ENCODE results near the gene BGLAP. TPM values are rescaled to one million over a fixed set of nuclear protein-coding genes. Genes with fewer than 3 reads are reported as not detected.

BGLAP gene
- total and polyA plus RNA-seq, 2 of the 13 experiments (the other 11 are each of a cell fraction or from before 2014, with no cell fraction given): 0.62 to 1.6 TPM

GRCh38 chr1:156214024-156214748, 27.8 kb upstream of the BGLAP start:
- DNase-seq (ENCODE audit: low spot score): peak; percentile 45
- peak; percentile 85 for TF ChIP-seq NFE2L2 (IDR thresholded peaks at IDR 0.05; ENCODE audit: low read length)
- peak; percentile 79 for TF ChIP-seq ZNF770 (CRISPR knock-in tag; IDR thresholded peaks at IDR 0.05)
- TF ChIP-seq ATF3 (CRISPR knock-in tag; IDR thresholded peaks at IDR 0.05): peak; percentile 24; the same call in 1 of the 2 replicates
- TF ChIP-seq FOSL2 (CRISPR knock-in tag; IDR thresholded peaks at IDR 0.05): peak; percentile 82
- peak; percentile 24; the same call in 1 of the 2 replicates for TF ChIP-seq SAP130 (CRISPR knock-in tag; IDR thresholded peaks at IDR 0.05; ENCODE audit: low read depth)
- TF ChIP-seq ZNF674 (CRISPR knock-in tag; IDR thresholded peaks at IDR 0.05; ENCODE audit: low read depth): no peak
- no peak for TF ChIP-seq HOXA7 (CRISPR knock-in tag; IDR thresholded peaks at IDR 0.05)
- TF ChIP-seq ZNF362 (CRISPR knock-in tag; IDR thresholded peaks at IDR 0.05; ENCODE audit: borderline replicate concordance): no peak
- peak; percentile 65 for TF ChIP-seq MAFF (IDR thresholded peaks at IDR 0.05; ENCODE audit: low read depth, low read length)
- TF ChIP-seq ZBTB33 (CRISPR knock-in tag; IDR thresholded peaks at IDR 0.05): peak; percentile 52; the same call in 1 of the 2 replicates
- TF ChIP-seq MAFK (conservative IDR thresholded peaks at IDR 0.05 in 1 of 2, IDR thresholded peaks at IDR 0.05 in 1 of 2; ENCODE audit: low read length in 2 of 2): peak; percentile 58 to 88
- TF ChIP-seq ZNF713 (CRISPR knock-in tag; IDR thresholded peaks at IDR 0.05): no peak
- no peak for TF ChIP-seq NPAS2 (CRISPR knock-in tag; IDR thresholded peaks at IDR 0.05; ENCODE audit: borderline replicate concordance)
- TF ChIP-seq ESRRA (CRISPR knock-in tag; IDR thresholded peaks at IDR 0.05; ENCODE audit: low read depth): no peak
- no peak for TF ChIP-seq KLF15 (CRISPR knock-in tag; IDR thresholded peaks at IDR 0.05; ENCODE audit: borderline replicate concordance)
- TF ChIP-seq ZNF354B (CRISPR knock-in tag; IDR thresholded peaks at IDR 0.05): no peak
- TF ChIP-seq ZNF180 (CRISPR knock-in tag; IDR thresholded peaks at IDR 0.05; ENCODE audit: borderline replicate concordance, low read depth): no peak
- no TSS peak for BruUV-seq (replicated peaks)
- CTCF ChIA-PET (ENCODE audit: low intra/inter-chr PET ratio, low total read pairs): no interaction called here
- 84% methylated on average over 16 of the region's 16 CpGs for WGBS (ENCODE audit: low lambda C conversion rate)
- in situ Hi-C loops (cut with HindIII; ENCODE audit: extremely low pct_ligation_motif_present, low pct_unique_long_range_greater_than_20kb): no loop called here
- Histone ChIP-seq H3K36me3 (replicated peaks in 1 of 2; ENCODE audit: control insufficient read depth in 1 of 2, insufficient read depth in 2 of 2, low read length in 2 of 2) (peaks cover 7 to 24% of the 10 kb centered on the region in 2 experiments), H3K9me3 (ENCODE audit: low read length) (no peaks in the 10 kb centered on the region), H3K4me3 (replicated peaks in 1 of 3; ENCODE audit: insufficient read depth in 1 of 3, low read depth in 2 of 3, low read length in 3 of 3) (peak overlapping the region; percentile 75 to 88 (median 82); a peak in 5 of 6 replicates), H3K27me3 (ENCODE audit: control insufficient read depth in 1 of 2, insufficient read depth in 2 of 2, low read length in 2 of 2) (no peaks in the 10 kb centered on the region; a peak in 1 of 5 replicates), H4K20me1 (ENCODE audit: insufficient read depth, low read length) (no peaks in the 10 kb centered on the region), H3K9ac (ENCODE audit: insufficient read depth, low read depth, low read length) (peak overlapping the region; percentile 97), H3K4me1 (ENCODE audit: insufficient read depth, low read length) (peaks cover 36% of the 10 kb centered on the region), H3K27ac (ENCODE audit: extremely low read length, insufficient read depth, low read length) (peak overlapping the region; percentile 99), H3K4me2 (ENCODE audit: low read depth, low read length) (peak overlapping the region; percentile 93), H3K79me2 (ENCODE audit: insufficient read depth, low read length) (peaks cover 28% of the 10 kb centered on the region), H2AFZ (ENCODE audit: low read length) (no peak overlapping the region)
- POLR2A ChIA-PET: interaction anchor here (1.3 to 3.0 kb wide), 8 partner anchors 9 to 85 kb away, joined by 7 to 61 read pairs (median 13); partner anchors contain the start of gene SLC25A44
- intact Hi-C loops (cut with micrococcal nuclease; ENCODE audit: unreplicated experiment): no loop called here
- no peak for ATAC-seq
- FAIRE-seq: no peak

All from HepG2 (cell line).